Spinal cord (tissue), 10 donors: ENCODE measurements around the gene CLEC16A. TPM values are rescaled to one million over a fixed set of nuclear protein-coding genes. Genes with fewer than 3 reads are reported as not detected.
A peak's percentile ranks its signal among the peaks of the same experiment; 100 is the strongest.

Source experiments
- DNase-seq, 6 donors: peaks; one replicate each; pipeline versions ENCODE4 v3.0.0 to v3.0.0-alpha.2; 2013 to 2015; ENCODE audit warnings: low spot score in 6 of 6, low read depth in 4 of 6
- H3K27ac ChIP-seq: one replicate; pipeline ENCODE4 v1.5.1; 2013; ENCODE audit warnings: low read depth, low read length, control low read depth
- H3K27me3 ChIP-seq: one replicate; pipeline ENCODE4 v1.6.1; 2013; ENCODE audit warnings: low read length; ENCODE audit not compliant: control insufficient read depth, insufficient read depth
- H3K36me3 ChIP-seq: one replicate; pipeline ENCODE4 v1.6.1; 2013; ENCODE audit warnings: low read length; ENCODE audit not compliant: control insufficient read depth, insufficient read depth
- H3K4me1 ChIP-seq: one replicate; pipeline ENCODE4 v1.6.1; 2013; ENCODE audit warnings: low read length; ENCODE audit not compliant: control insufficient read depth, insufficient read depth
- H3K4me3 ChIP-seq: one replicate; pipeline ENCODE4 v1.5.1; 2013; ENCODE audit warnings: low read depth, low read length, control low read depth
- H3K9me3 ChIP-seq: one replicate; pipeline ENCODE4 v1.6.1; 2013; ENCODE audit warnings: low read length; ENCODE audit not compliant: control insufficient read depth, insufficient read depth
- WGBS: methylation state at CpG from one replicate; pipeline ENCODE4 v1.1.5; 2013; ENCODE audit warnings: missing lambda C conversion rate; ENCODE audit not compliant: insufficient coverage; 5-methylcytosine and 5-hydroxymethylcytosine counted together
- polyA plus RNA-seq, 2 donors: library from polyadenylated mRNA; unstranded; fragments of 120-200 nt; gene quantifications; one replicate each; pipeline ENCODE4 v1.2.1, GENCODE V29; 2013; ENCODE audit not compliant: insufficient read length in 2 of 2
- total RNA-seq, 2 donors: library from RNA; depleted of rRNA in 1 of 2; stranded (reverse); fragments of 120-200 nt in 1 of 2; fragments of >200 nt in 1 of 2; gene quantifications; one replicate each; pipeline versions ENCODE4 v1.2.3 to v1.2.4, GENCODE V29; 2013 to 2014
- donor health status: healthy.

The CLEC16A gene
- total and polyA plus RNA-seq, 4 donors = 19.5 to 38.4 (median 25.1) TPM

GRCh38 chr16:11114366-11115164 lies 170.2 kb downstream of the CLEC16A start:
- 71% methylated on average over 13 of the region's 15 CpGs for WGBS
- DNase-seq = no peak

GRCh38 chr16:11117576-11118211 lies 173.3 kb downstream of the CLEC16A start:
- Histone ChIP-seq H3K4me3 (no peak overlapping the region), H3K9me3 (no peaks in the 10 kb centered on the region), H3K36me3 (peaks cover 17% of the 10 kb centered on the region), H3K4me1 (peaks cover 12% of the 10 kb centered on the region), H3K27ac (no peak overlapping the region), H3K27me3 (no peaks in the 10 kb centered on the region)
- no peak for DNase-seq
- 75% methylated on average over 2 of the region's 5 CpGs for WGBS

More at GRCh38 chr16:11114366-11115164, 170.2 kb downstream of the CLEC16A start:
- peaks cover 4% of the 10 kb centered on the region for H3K9me3 ChIP-seq
- H3K27ac ChIP-seq = no peak overlapping the region
- peaks cover 18% of the 10 kb centered on the region for H3K4me1 ChIP-seq
- no peak overlapping the region for H3K4me3 ChIP-seq
- no peaks in the 10 kb centered on the region for H3K27me3 ChIP-seq
- peaks cover 8% of the 10 kb centered on the region for H3K36me3 ChIP-seq

- WGBS = 75% methylated on average over 2 of the region's 2 CpGs
- no peaks in the 10 kb centered on the region for H3K27me3 ChIP-seq
- H3K36me3 ChIP-seq = peaks cover 22% of the 10 kb centered on the region
- peaks cover 5% of the 10 kb centered on the region for H3K4me1 ChIP-seq
- H3K9me3 ChIP-seq = no peaks in the 10 kb centered on the region
- H3K27ac ChIP-seq = no peak overlapping the region
- DNase-seq = no peak
- H3K4me3 ChIP-seq = no peak overlapping the region
Measured at GRCh38 chr16:11118479-11118878, 174.1 kb downstream of the CLEC16A start.

GRCh38 chr16:11121083-11121608 lies 176.8 kb downstream of the CLEC16A start:
- no peaks in the 10 kb centered on the region for H3K4me1 ChIP-seq
- H3K4me3 ChIP-seq = no peak overlapping the region
- WGBS = 72% methylated on average over 3 of the region's 8 CpGs
- H3K36me3 ChIP-seq = peaks cover 43% of the 10 kb centered on the region
- no peaks in the 10 kb centered on the region for H3K9me3 ChIP-seq
- no peak overlapping the region for H3K27ac ChIP-seq
- peak in 1 of 6 donors; percentile 51 for DNase-seq
- no peaks in the 10 kb centered on the region for H3K27me3 ChIP-seq

- no peak overlapping the region for H3K27ac ChIP-seq
- no peaks in the 10 kb centered on the region for H3K27me3 ChIP-seq
- peaks cover 44% of the 10 kb centered on the region for H3K36me3 ChIP-seq
- H3K4me1 ChIP-seq = no peaks in the 10 kb centered on the region
- WGBS = 51% methylated on average over 6 of the region's 8 CpGs
- no peak overlapping the region for H3K4me3 ChIP-seq
- DNase-seq = peak in 1 of 6 donors; percentile 70
- no peaks in the 10 kb centered on the region for H3K9me3 ChIP-seq
Measured at GRCh38 chr16:11121914-11122692, 177.7 kb downstream of the CLEC16A start.

GRCh38 chr16:11123666-11124065 lies 179.3 kb downstream of the CLEC16A start:
- WGBS = 100% methylated on average over 7 of the region's 11 CpGs
- Histone ChIP-seq H3K27ac (no peak overlapping the region), H3K9me3 (no peaks in the 10 kb centered on the region), H3K27me3 (no peaks in the 10 kb centered on the region), H3K36me3 (peaks cover 47% of the 10 kb centered on the region), H3K4me1 (peaks cover 7% of the 10 kb centered on the region), H3K4me3 (no peak overlapping the region)
- DNase-seq = no peak

GRCh38 chr16:11125936-11126335 lies 181.6 kb downstream of the CLEC16A start:
- no peaks in the 10 kb centered on the region for H3K9me3 ChIP-seq
- H3K27ac ChIP-seq = no peak overlapping the region
- peaks cover 16% of the 10 kb centered on the region for H3K4me1 ChIP-seq
- H3K4me3 ChIP-seq = no peak overlapping the region
- peaks cover 42% of the 10 kb centered on the region for H3K36me3 ChIP-seq
- H3K27me3 ChIP-seq = no peaks in the 10 kb centered on the region
- 93% methylated on average over 13 of the region's 17 CpGs for WGBS
- no peak for DNase-seq

- DNase-seq = no peak
- Histone ChIP-seq H3K9me3 (no peaks in the 10 kb centered on the region), H3K27me3 (no peaks in the 10 kb centered on the region), H3K36me3 (peaks cover 43% of the 10 kb centered on the region), H3K27ac (no peak overlapping the region), H3K4me3 (no peak overlapping the region), H3K4me1 (peaks cover 22% of the 10 kb centered on the region)
- 90% methylated on average over 5 of the region's 12 CpGs for WGBS
Measured at GRCh38 chr16:11126399-11127054, 182.2 kb downstream of the CLEC16A start.

- H3K4me1 ChIP-seq = peaks cover 28% of the 10 kb centered on the region
- WGBS = 88% methylated on average over 7 of the region's 7 CpGs
- H3K4me3 ChIP-seq = no peak overlapping the region
- no peaks in the 10 kb centered on the region for H3K9me3 ChIP-seq
- no peaks in the 10 kb centered on the region for H3K27me3 ChIP-seq
- no peak for DNase-seq
- peaks cover 40% of the 10 kb centered on the region for H3K36me3 ChIP-seq
- no peak overlapping the region for H3K27ac ChIP-seq
Measured at GRCh38 chr16:11127610-11128195, 183.3 kb downstream of the CLEC16A start.
